Lower lobe of right lung (tissue), 2 donors: Measurements from ENCODE around the gene CLEC18C. TPM values are rescaled to one million over a fixed set of nuclear protein-coding genes. Genes with fewer than 3 reads are reported as not detected.
"Not testable (repeated sequence)": the region's sequence is repeated elsewhere in the genome, so short reads cannot be mapped to it uniquely, and the experiment has no call there.

Experiments
- ATAC-seq, 2 donors: fragments of 200-7000 bp; cut with Tn5 transposase; one replicate each; pipeline ENCODE4 v1.9.1; 2020 to 2022; ENCODE audit warnings: mild to moderate bottlenecking in 2 of 2, moderate library complexity in 2 of 2
- DNase-seq: peaks from one replicate; pipeline ENCODE4 v3.0.0-alpha.2; 2020
- H3K27ac ChIP-seq: fragments of 200-600 bp; one replicate; pipeline ENCODE4 v1.8.0; 2022
- H3K27me3 ChIP-seq: fragments of 200-600 bp; one replicate; pipeline ENCODE4 v1.8.0; 2022; ENCODE audit warnings: low read depth
- H3K36me3 ChIP-seq: fragments of 200-600 bp; one replicate; pipeline ENCODE4 v1.8.0; 2022; ENCODE audit warnings: mild to moderate bottlenecking
- H3K4me1 ChIP-seq: fragments of 200-600 bp; one replicate; pipeline ENCODE4 v1.8.0; 2022
- H3K4me3 ChIP-seq: fragments of 200-600 bp; one replicate; pipeline ENCODE4 v1.8.0; 2022; ENCODE audit warnings: mild to moderate bottlenecking
- H3K9me3 ChIP-seq: fragments of 200-600 bp; one replicate; pipeline ENCODE4 v1.8.0; 2022
- intact Hi-C: fragments of 100-400 bp; cut with DNase I; formaldehyde crosslinking; loops from one replicate; pipeline ENCODE4 v1.11.0; 2022
- total RNA-seq: library from RNA; stranded (reverse); fragmentation: NEBNext Ultra II Directional; extraction: Animal tissue kit (Norgen Biotek cat#: 25700); gene quantifications from one replicate; pipeline ENCODE4 v1.2.1, GENCODE V29; 2021
- donor health status: DM: no; HTN: yes; CAD: no; lungs with severe emphysema.

The CLEC18C gene
- total RNA-seq, 1 donor from 2014 or later: 1.0 TPM

- H3K27ac ChIP-seq, intact Hi-C loops, H3K4me3 ChIP-seq, H3K9me3 ChIP-seq, ATAC-seq, DNase-seq, H3K27me3 ChIP-seq, H3K4me1 ChIP-seq: not testable (repeated sequence)
- peaks cover 42% of the 10 kb centered on the region for H3K36me3 ChIP-seq
These were observed 52.4 kb downstream of the CLEC18C start for GRCh38 chr16:70226024-70226423.

DNA sequence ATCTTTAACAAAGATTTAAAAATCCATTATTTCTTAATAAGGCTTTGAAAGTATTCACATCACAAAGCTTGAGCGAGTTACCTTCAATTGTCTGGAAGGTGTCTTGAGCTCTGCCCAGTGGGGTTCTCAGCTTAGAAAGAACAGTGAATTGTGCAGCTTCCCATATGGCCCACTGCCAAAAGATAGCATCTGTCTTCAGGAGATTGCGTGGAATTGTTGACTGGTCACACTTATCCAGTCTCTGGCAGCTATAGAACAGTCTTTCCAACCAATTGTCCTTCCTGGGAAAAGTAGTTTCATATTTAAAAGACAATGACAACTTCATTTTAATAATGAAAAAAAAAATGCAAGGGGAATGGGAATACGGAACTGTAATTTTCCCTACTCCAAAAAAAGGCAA is 58.2 kb downstream of the CLEC18C start:
- peaks cover 68% of the 10 kb centered on the region for H3K36me3 ChIP-seq
- intact Hi-C loops: not testable (repeated sequence)

More for the DNA sequence above, 58.2 kb downstream of the CLEC18C start:
- not testable (repeated sequence) for H3K27ac ChIP-seq, ATAC-seq, DNase-seq, H3K4me1 ChIP-seq, H3K4me3 ChIP-seq, H3K9me3 ChIP-seq, H3K27me3 ChIP-seq

Other genes starting within 250 kb of the CLEC18C start
- 2.7 TPM for gene CLEC18A, start 222.5 kb upstream of the CLEC18C start, total RNA-seq
- gene PDPR, start 59.5 kb upstream of the CLEC18C start, total RNA-seq: 20.1 TPM
- gene EXOSC6, start 78.2 kb downstream of the CLEC18C start, total RNA-seq: 21.4 TPM
- gene AARS1, start 115.7 kb downstream of the CLEC18C start, total RNA-seq: 101 TPM
- gene DDX19B, start 125.4 kb downstream of the CLEC18C start, total RNA-seq: 28.3 TPM
- gene DDX19A, start 173.1 kb downstream of the CLEC18C start, total RNA-seq: 24.5 TPM